Stomach (tissue), 9 donors: ENCODE data around the gene ZBTB44. TPM values are rescaled to one million over a fixed set of nuclear protein-coding genes. Genes with fewer than 3 reads are reported as not detected.

Experiments
- DNase-seq, 2 donors: peaks; one replicate each; pipeline versions ENCODE4 v3.0.0 to v3.0.0-alpha.2; 2013 to 2019
- H3K27ac ChIP-seq, 5 donors: fragments of 200-600 bp in 4 of 5; sonication (generic) in 4 of 5; one replicate each; pipeline ENCODE4 v1.5.1; 2013 to 2019; ENCODE audit warnings: mild to moderate bottlenecking in 1 of 5, moderate library complexity in 1 of 5
- H3K27me3 ChIP-seq, 3 donors: fragments of 200-600 bp; sonication (generic); one replicate each; pipeline ENCODE4 v1.5.1; 2017 to 2019; ENCODE audit warnings: mixed run types in 1 of 3
- H3K36me3 ChIP-seq, 4 donors: fragments of 200-600 bp; sonication (generic); 1 replicate in 3 of 4; 2 replicates in 1 of 4; pipeline ENCODE4 v1.5.1; 2016 to 2019
- H3K4me1 ChIP-seq, 4 donors: fragments of 200-600 bp; sonication (generic); one replicate each; pipeline ENCODE4 v1.5.1; 2016 to 2019
- H3K4me3 ChIP-seq, 4 donors: fragments of 200-600 bp; sonication (generic) in 3 of 4; one replicate each; pipeline ENCODE4 v1.5.1; 2016 to 2019; ENCODE audit warnings: mild to moderate bottlenecking in 1 of 4
- H3K9me3 ChIP-seq, 4 donors: fragments of 200-600 bp; sonication (generic); one replicate each; pipeline ENCODE4 v1.5.1; 2016 to 2019
- CTCF ChIP-seq, 7 experiments: fragments of 450-650 bp in 4 of 7; fragments of 200-600 bp in 3 of 7; sonication (generic) in 3 of 7; IDR thresholded peaks; one replicate each; pipeline ENCODE4 v1.5.1; 2016 to 2019; ENCODE audit warnings: antibody characterized with exemption in 7 of 7, control low read depth in 2 of 7, mild to moderate bottlenecking in 1 of 7
- EP300 ChIP-seq: sonication (generic); formaldehyde crosslinking; IDR thresholded peaks from one replicate; pipeline ENCODE4 v1.6.1; 2017; ENCODE audit warnings: antibody characterized with exemption
- POLR2A ChIP-seq, 4 donors: fragments of 450-650 bp; IDR thresholded peaks; one replicate each; pipeline ENCODE4 v1.6.1; 2016; ENCODE audit warnings: antibody characterized with exemption in 4 of 4, control low read depth in 2 of 4, mild to moderate bottlenecking in 1 of 4, moderate library complexity in 1 of 4
- POLR2AphosphoS5 ChIP-seq, 3 donors: sonication (generic); formaldehyde crosslinking; IDR thresholded peaks; one replicate each; pipeline ENCODE4 v1.6.1; 2016; ENCODE audit warnings: antibody characterized with exemption in 3 of 3
- WGBS, 5 donors: extraction: QIAGEN DNeasy Blood & Tissue Kit in 3 of 5; methylation state at CpG; one replicate each; pipeline versions ENCODE4 v1.1.5 to v1.1.7; 2013 to 2018; 5-methylcytosine and 5-hydroxymethylcytosine counted together
- intact Hi-C: fragments of 100-400 bp; cut with DNase I; formaldehyde crosslinking; loops from one replicate; pipeline ENCODE4 v1.15.1; 2023; ENCODE audit warnings: low total_unique reads
- polyA plus RNA-seq, 3 donors: library from polyadenylated mRNA; stranded (reverse); fragments of 200-250 nt; gene quantifications; one replicate each; pipeline ENCODE4 v1.2.3, GENCODE V29; 2013
- total RNA-seq, 5 donors: library from RNA; depleted of rRNA; stranded (reverse); fragments of >200 nt; gene quantifications; one replicate each; pipeline versions ENCODE4 v1.1.0 to v1.2.3, GENCODE V29; 2014 to 2016
- donor health status: healthy with polysubstance abuse.
- donor health status: Bipolar disorder and iron deficiency.
- donor health status: healthy.

The ZBTB44 gene
- total and polyA plus RNA-seq, 8 donors: 8.4 to 123 (median 35.9) TPM

- TF ChIP-seq POLR2AphosphoS5 (IDR thresholded peaks at IDR 0.05) (no peak), POLR2A (IDR thresholded peaks at IDR 0.05) (no peak), CTCF (IDR thresholded peaks at IDR 0.05) (no peak), EP300 (no peak)
- no peaks in the 10 kb centered on the region for H3K9me3 ChIP-seq
Observed at GRCh38 chr11:130180491-130180890, 134.2 kb downstream of the ZBTB44 start.

GRCh38 chr11:130179396-130180306 lies 135.1 kb downstream of the ZBTB44 start:
- intact Hi-C loops: no loop called here
- no peaks in the 10 kb centered on the region for H3K27me3 ChIP-seq
- 57 to 69% (median 61%) methylated on average over 21 of the region's 21 CpGs for WGBS, 5 donors
- H3K27ac ChIP-seq: peak overlapping the region; percentile 48 to 84 (median 71)
- H3K9me3 ChIP-seq: peaks cover 0 to 8% (median 0%) of the 10 kb centered on the region in 4 donors
- peaks cover 36 to 56% (median 42%) of the 10 kb centered on the region in 4 donors for H3K4me1 ChIP-seq
- no peak for DNase-seq
- no peaks in the 10 kb centered on the region for H3K36me3 ChIP-seq
- no peak for TF ChIP-seq POLR2A (IDR thresholded peaks at IDR 0.05)
- TF ChIP-seq EP300: no peak
- no peak for TF ChIP-seq POLR2AphosphoS5 (IDR thresholded peaks at IDR 0.05)
- no peak for TF ChIP-seq CTCF (IDR thresholded peaks at IDR 0.05)
- no peak overlapping the region for H3K4me3 ChIP-seq

More at GRCh38 chr11:130180491-130180890, 134.2 kb downstream of the ZBTB44 start:
- H3K36me3 ChIP-seq: no peaks in the 10 kb centered on the region
- peak overlapping the region; percentile 46 to 84 (median 71) for H3K27ac ChIP-seq
- DNase-seq: peak in 1 of 2 donors; percentile 60
- no peaks in the 10 kb centered on the region for H3K27me3 ChIP-seq
- intact Hi-C loops: no loop called here
- H3K4me1 ChIP-seq: peaks cover 36 to 56% (median 42%) of the 10 kb centered on the region in 4 donors
- H3K4me3 ChIP-seq: no peak overlapping the region
- 40 to 63% (median 54%) methylated on average over 4 of the region's 4 CpGs for WGBS, 5 donors

- Histone ChIP-seq H3K4me1 (peaks cover 36 to 56% (median 42%) of the 10 kb centered on the region in 4 donors), H3K27ac (peak overlapping the region in 3 of 5 donors; percentile 7 to 84 (median 75)), H3K27me3 (no peaks in the 10 kb centered on the region), H3K4me3 (no peak overlapping the region), H3K9me3 (peaks cover 0 to 12% (median 0%) of the 10 kb centered on the region in 4 donors), H3K36me3 (no peaks in the 10 kb centered on the region)
- intact Hi-C loops: no loop called here
- TF ChIP-seq CTCF (IDR thresholded peaks at IDR 0.05) (no peak), POLR2A (IDR thresholded peaks at IDR 0.05) (no peak), EP300 (no peak), POLR2AphosphoS5 (IDR thresholded peaks at IDR 0.05) (no peak)
- peak in 1 of 2 donors; percentile 63 for DNase-seq
- 31 to 41% (median 33%) methylated on average over 14 to 16 of the region's 16 CpGs for WGBS, 5 donors
Observed at GRCh38 chr11:130178441-130179339, 136.0 kb downstream of the ZBTB44 start.

GRCh38 chr11:130177782-130178181 lies 136.9 kb downstream of the ZBTB44 start:
- Histone ChIP-seq H3K36me3 (no peaks in the 10 kb centered on the region), H3K4me1 (peaks cover 36 to 56% (median 41%) of the 10 kb centered on the region in 4 donors), H3K27ac (peak overlapping the region in 1 of 5 donors; percentile 75), H3K27me3 (no peaks in the 10 kb centered on the region), H3K4me3 (no peak overlapping the region), H3K9me3 (peaks cover 0 to 12% (median 0%) of the 10 kb centered on the region in 4 donors)
- TF ChIP-seq POLR2A (IDR thresholded peaks at IDR 0.05) (no peak), CTCF (IDR thresholded peaks at IDR 0.05) (no peak), EP300 (no peak), POLR2AphosphoS5 (IDR thresholded peaks at IDR 0.05) (no peak)
- WGBS, 5 donors: 76 to 92% (median 92%) methylated on average over 10 of the region's 10 CpGs
- DNase-seq: no peak
- intact Hi-C loops: no loop called here
